Panc1 (cell line): ENCODE data around the gene IGLL5. TPM values are rescaled to one million over a fixed set of nuclear protein-coding genes. Genes with fewer than 3 reads are reported as not detected.

ENCODE experiments used
- ATAC-seq: fragments of 200-7000 bp; cut with Tn5 transposase; 2 replicates; pipeline ENCODE4 v1.9.1; 2020; ENCODE audit warnings: mild to moderate bottlenecking, moderate library complexity
- BruUV-seq: library from RNA; stranded (reverse); fragments of 400-500 nt; replicated peaks from 2 replicates; lab custom pipeline; 2021; lab: Mats Ljungman, UMichigan
- CTCF ChIA-PET: fragments of 300-600 bp; sonication (Branson Sonifier 250); formaldehyde crosslinking; loops from one replicate; lab custom pipeline; 2022; ENCODE audit warnings: antibody characterized with exemption; lab: Charles Lee
- POLR2A ChIA-PET: fragments of 300-600 bp; sonication (Branson Sonifier 250); formaldehyde crosslinking; loops from one replicate; lab custom pipeline; 2022; ENCODE audit warnings: antibody characterized with exemption; lab: Charles Lee
- DNase-seq: peaks from one replicate; pipeline ENCODE4 v3.0.0-alpha.2; 2010; ENCODE audit warnings: low read depth, low spot score
- H3K27ac ChIP-seq: 2 replicates; pipeline ENCODE4 v1.5.1; 2011; ENCODE audit warnings: mild to moderate bottlenecking, low read length, inconsistent platforms
- H3K27me3 ChIP-seq: fragments of 200-500 bp; sonication (Bioruptor generic); 2 replicates; pipeline ENCODE4 v1.6.0; 2014; ENCODE audit warnings: low read length, inconsistent platforms; ENCODE audit not compliant: control insufficient read depth, insufficient read depth
- H3K36me3 ChIP-seq: fragments of 200-500 bp; sonication (Bioruptor generic); 2 replicates; pipeline ENCODE4 v1.5.1; 2014; ENCODE audit warnings: inconsistent platforms, mild to moderate bottlenecking, low read length, moderate library complexity; ENCODE audit not compliant: control insufficient read depth, insufficient read depth
- H3K4me1 ChIP-seq: 2 replicates; pipeline ENCODE4 v1.5.1; 2011; ENCODE audit warnings: inconsistent platforms, mild to moderate bottlenecking, low read length, moderate library complexity; ENCODE audit not compliant: control insufficient read depth, insufficient read depth
- H3K4me3 ChIP-seq, 2 experiments: 2 replicates each; pipeline ENCODE4 v1.5.1; 2011 to 2012; ENCODE audit warnings: low read depth in 2 of 2, low read length in 2 of 2, mild to moderate bottlenecking in 2 of 2, inconsistent platforms in 1 of 2, moderate library complexity in 1 of 2
- H3K9me3 ChIP-seq: fragments of 200-500 bp; sonication (Bioruptor generic); 2 replicates; pipeline ENCODE4 v1.5.1; 2014; ENCODE audit warnings: low read depth, mild to moderate bottlenecking, inconsistent platforms, low read length, moderate library complexity; ENCODE audit not compliant: control insufficient read depth, insufficient read depth
- POLR2AphosphoS5 ChIP-seq: IDR thresholded peaks from 2 replicates; pipeline ENCODE4 v1.6.1; 2012; ENCODE audit warnings: mild to moderate bottlenecking, low read depth, low read length, moderate library complexity
- REST ChIP-seq, 2 experiments: IDR thresholded peaks; 2 replicates each; pipeline ENCODE4 v1.6.1; 2011 to 2012; ENCODE audit warnings: low read depth in 2 of 2, control low read depth in 1 of 2, low read length in 1 of 2, mild to moderate bottlenecking in 1 of 2, moderate library complexity in 1 of 2; ENCODE audit not compliant: insufficient read depth in 1 of 2
- SIN3A ChIP-seq: IDR thresholded peaks from 2 replicates; pipeline ENCODE4 v1.6.1; 2012; ENCODE audit warnings: low read depth, mild to moderate bottlenecking, low read length, moderate library complexity, borderline replicate concordance; ENCODE audit not compliant: insufficient read depth
- TCF7L2 ChIP-seq: IDR thresholded peaks from 2 replicates; pipeline ENCODE4 v1.6.1; 2011; ENCODE audit warnings: mild to moderate bottlenecking, low read depth, low read length, inconsistent platforms
- in situ Hi-C: cut with HindIII; loops from 2 replicates; pipeline ENCODE4 v1.10.0; 2016; ENCODE audit warnings: low sequenced_read_pairs, low pct_unique_long_range_greater_than_20kb
- intact Hi-C: fragments of 100-400 bp; cut with micrococcal nuclease; formaldehyde crosslinking; loops from one replicate; pipeline ENCODE4 v1.10.0; 2022; ENCODE audit not compliant: unreplicated experiment
- microRNA-seq: library from miRNA; unstranded; fragments of <30 nt; microRNA quantifications from one replicate; pipeline ENCODE4 v1.1.0, GENCODE V29; 2020; ENCODE audit not compliant: unreplicated experiment
- total RNA-seq: library from RNA; stranded (reverse); gene quantifications from one replicate; pipeline ENCODE4 v1.2.1, GENCODE V29; 2021; ENCODE audit not compliant: unreplicated experiment
- TF ChIP-seq, protein P1 (sequence below): fragments of 450-650 bp; IDR thresholded peaks from 2 replicates; pipeline ENCODE4 v1.5.1; 2017; ENCODE audit warnings: mild to moderate bottlenecking

Gene IGLL5
- total RNA-seq, 1 experiment from 2014 or later, result not detected

- no peaks in the 10 kb centered on the region for H3K4me1 ChIP-seq
- no peak for DNase-seq
- no peaks in the 10 kb centered on the region for H3K27me3 ChIP-seq
- H3K9me3 ChIP-seq, result no peaks in the 10 kb centered on the region
- no peak overlapping the region for H3K4me3 ChIP-seq
- TF ChIP-seq REST (IDR thresholded peaks at IDR 0.05; ENCODE audit: insufficient read depth in 1 of 2, low read depth in 2 of 2, low read length in 1 of 2) (no peak), POLR2AphosphoS5 (no peak), SIN3A (no peak), TCF7L2 (no peak)
- TF ChIP-seq, protein P1, sequence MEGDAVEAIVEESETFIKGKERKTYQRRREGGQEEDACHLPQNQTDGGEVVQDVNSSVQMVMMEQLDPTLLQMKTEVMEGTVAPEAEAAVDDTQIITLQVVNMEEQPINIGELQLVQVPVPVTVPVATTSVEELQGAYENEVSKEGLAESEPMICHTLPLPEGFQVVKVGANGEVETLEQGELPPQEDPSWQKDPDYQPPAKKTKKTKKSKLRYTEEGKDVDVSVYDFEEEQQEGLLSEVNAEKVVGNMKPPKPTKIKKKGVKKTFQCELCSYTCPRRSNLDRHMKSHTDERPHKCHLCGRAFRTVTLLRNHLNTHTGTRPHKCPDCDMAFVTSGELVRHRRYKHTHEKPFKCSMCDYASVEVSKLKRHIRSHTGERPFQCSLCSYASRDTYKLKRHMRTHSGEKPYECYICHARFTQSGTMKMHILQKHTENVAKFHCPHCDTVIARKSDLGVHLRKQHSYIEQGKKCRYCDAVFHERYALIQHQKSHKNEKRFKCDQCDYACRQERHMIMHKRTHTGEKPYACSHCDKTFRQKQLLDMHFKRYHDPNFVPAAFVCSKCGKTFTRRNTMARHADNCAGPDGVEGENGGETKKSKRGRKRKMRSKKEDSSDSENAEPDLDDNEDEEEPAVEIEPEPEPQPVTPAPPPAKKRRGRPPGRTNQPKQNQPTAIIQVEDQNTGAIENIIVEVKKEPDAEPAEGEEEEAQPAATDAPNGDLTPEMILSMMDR, result no peak
- ChIA-PET POLR2A (no interaction called here), CTCF (no interaction called here)
- ATAC-seq, result no peak
- no peak overlapping the region for H3K27ac ChIP-seq
- no peaks in the 10 kb centered on the region for H3K36me3 ChIP-seq
- intact Hi-C loops (no loop called here), in situ Hi-C loops (no loop called here)
- no TSS peak for BruUV-seq
These were observed 57.6 kb downstream of the IGLL5 start for GRCh38 chr22:22945195-22945594.

Small RNA genes within 50 kb of the gene (microRNA-seq; reads per million reads assigned to microRNA genes)
- gene MIR5571, result not detected

Other genes with a start within 250 kb of the IGLL5 start
- not detected for gene GGTLC2, start 243.2 kb upstream of the IGLL5 start, total RNA-seq
- gene GNAZ, start 182.7 kb downstream of the IGLL5 start, total RNA-seq, result 11.9 TPM